K562 (cell line): ENCODE data around the gene ACSBG1. TPM values are rescaled to one million over a fixed set of nuclear protein-coding genes. Genes with fewer than 3 reads are reported as not detected.

ENCODE experiments used
- ATF2 ChIP-seq: sonication (generic); formaldehyde crosslinking; IDR thresholded peaks from 2 replicates; pipeline ENCODE4 v1.8.1; 2022; ENCODE audit warnings: missing genetic modification reagents
- CBFA2T3 ChIP-seq: fragments of 450-650 bp; IDR thresholded peaks from 2 replicates; pipeline ENCODE4 v1.6.1; 2017
- FOSL1 ChIP-seq: fragments of 200-800 bp; sonication (Bioruptor generic); conservative IDR thresholded peaks from 2 replicates; pipeline ENCODE4 v1.6.1; 2016; ENCODE audit warnings: missing genetic modification characterization, missing compliant biosample characterization
- HEY1 ChIP-seq: fragments of 250-450 bp; sonication (Bioruptor Pico); IDR thresholded peaks from 2 replicates; pipeline ENCODE4 v1.5.0; 2020; ENCODE audit warnings: mild to moderate bottlenecking, moderate library complexity, borderline replicate concordance
- HMG20A ChIP-seq: fragments of 450-650 bp; formaldehyde crosslinking; conservative IDR thresholded peaks from 2 replicates; pipeline ENCODE4 v1.4.0; 2020; ENCODE audit warnings: mild to moderate bottlenecking, mixed read lengths
- HOXB6 ChIP-seq: fragments of 250-450 bp; sonication (Bioruptor Pico); IDR thresholded peaks from 2 replicates; pipeline ENCODE4 v1.5.1; 2022; ENCODE audit warnings: mild to moderate bottlenecking, borderline replicate concordance
- KHSRP ChIP-seq: fragments of 450-650 bp; IDR thresholded peaks from 2 replicates; pipeline ENCODE4 v1.6.1; 2017
- MAFF ChIP-seq: IDR thresholded peaks from 2 replicates; pipeline ENCODE4 v1.6.1; 2012; ENCODE audit warnings: low read length, improper control_type of control experiment
- MBD1 ChIP-seq: fragments of 250-450 bp; sonication (Bioruptor Pico); IDR thresholded peaks from 2 replicates; pipeline ENCODE4 v1.8.0; 2022; ENCODE audit warnings: inconsistent platforms
- MCM3 ChIP-seq: fragments of 450-650 bp; IDR thresholded peaks from 2 replicates; pipeline ENCODE4 v1.6.1; 2016
- MCM5 ChIP-seq: fragments of 450-650 bp; IDR thresholded peaks from 2 replicates; pipeline ENCODE4 v1.6.1; 2016; ENCODE audit warnings: low read depth
- NR0B1 ChIP-seq: fragments of 450-650 bp; IDR thresholded peaks from one replicate; pipeline ENCODE4 v1.6.1; 2018; ENCODE audit warnings: mild to moderate bottlenecking, moderate library complexity; ENCODE audit not compliant: partially characterized antibody
- PKNOX1 ChIP-seq: fragments of 450-650 bp; IDR thresholded peaks from 2 replicates; pipeline ENCODE4 v1.6.1; 2016
- POLR2AphosphoS2 ChIP-seq: IDR thresholded peaks from 2 replicates; pipeline ENCODE4 v1.6.1; 2012; ENCODE audit warnings: low read length, improper control_type of control experiment
- RBBP5 ChIP-seq: fragments of 200-600 bp; sonication (generic); IDR thresholded peaks from 2 replicates; pipeline ENCODE4 v1.6.1; 2012; ENCODE audit warnings: borderline replicate concordance, mild to moderate bottlenecking, low read length, control low read depth, inconsistent platforms; ENCODE audit not compliant: insufficient read depth, poor library complexity, severe bottlenecking
- RBM17 ChIP-seq: fragments of 200-400 bp; formaldehyde crosslinking; IDR thresholded peaks from 2 replicates; pipeline ENCODE4 v1.6.1; 2017; ENCODE audit warnings: low read depth, mild to moderate bottlenecking, low read length, borderline replicate concordance
- RCOR1 ChIP-seq, 2 experiments: IDR thresholded peaks; 2 replicates each; pipeline ENCODE4 v1.6.1; 2012; ENCODE audit warnings: low read depth in 2 of 2, low read length in 2 of 2, borderline replicate concordance in 1 of 2, improper control_type of control experiment in 1 of 2
- SMAD4 ChIP-seq: fragments of 250-450 bp; sonication (Bioruptor Pico); conservative IDR thresholded peaks from 2 replicates; pipeline ENCODE4 v1.8.0; 2021; ENCODE audit warnings: inconsistent platforms, mild to moderate bottlenecking, moderate library complexity
- TAL1 ChIP-seq: fragments of 450-650 bp; IDR thresholded peaks from 2 replicates; pipeline ENCODE4 v1.6.1; 2016; ENCODE audit warnings: mild to moderate bottlenecking
- ZNF133 ChIP-seq: fragments of 250-450 bp; sonication (Bioruptor Pico); IDR thresholded peaks from 2 replicates; pipeline ENCODE4 v1.4.0; 2020; ENCODE audit warnings: mild to moderate bottlenecking
- ZNF143 ChIP-seq: sonication (generic); formaldehyde crosslinking; IDR thresholded peaks from 2 replicates; pipeline ENCODE4 v1.9.0; 2022; ENCODE audit warnings: mild to moderate bottlenecking, missing genetic modification reagents
- ZNF507 ChIP-seq: conservative IDR thresholded peaks from 2 replicates; pipeline ENCODE4 v1.6.1; 2017; ENCODE audit warnings: missing genetic modification characterization, missing compliant biosample characterization
- ZNF511 ChIP-seq: sonication (generic); formaldehyde crosslinking; IDR thresholded peaks from 2 replicates; pipeline ENCODE4 v1.8.0; 2022; ENCODE audit warnings: mild to moderate bottlenecking, missing genetic modification reagents
- ZSCAN32 ChIP-seq: fragments of 450-650 bp; formaldehyde crosslinking; IDR thresholded peaks from 2 replicates; pipeline ENCODE4 v1.4.0; 2020; ENCODE audit warnings: mild to moderate bottlenecking, moderate library complexity
- polyA plus RNA-seq, 8 experiments: library from polyadenylated mRNA; depleted of rRNA in 4 of 8; stranded (reverse) in 5 of 8; unstranded in 3 of 8; fragments of >200 nt; fragmentation: Nextera tagmentation in 2 of 8; fragmentation: Illumina TruSeq in 1 of 8; extraction: Ambion mirVana in 2 of 8; extraction: Trizol in 1 of 8; gene quantifications; 2 replicates each; pipeline versions ENCODE4 v1.2.1 to v1.2.3, GENCODE V29; 2011 to 2014; ENCODE audit warnings: inconsistent platforms in 1 of 8, missing spikeins in 1 of 8
- total RNA-seq, 7 experiments: library from RNA; depleted of rRNA in 6 of 7; stranded (reverse); fragments of >200 nt in 6 of 7; fragmentation: Illumina TruSeq in 2 of 7; extraction: Trizol in 2 of 7; gene quantifications; 2 replicates each; pipeline versions ENCODE4 v1.2.1 to v1.2.3, GENCODE V29; 2011 to 2021; ENCODE audit warnings: low replicate concordance in 1 of 7

ACSBG1 gene
- total and polyA plus RNA-seq, 9 of the 15 experiments (the other 6 are each of a cell fraction or from before 2014, with no cell fraction given), result 0.36 to 6.4 (median 2.5) TPM

- TF ChIP-seq PKNOX1 (peak; percentile 89), FOSL1 (tag) (peak; percentile 98), ZNF133 (CRISPR knock-in tag) (no peak), ZNF507 (tag) (no peak), ZNF511 (CRISPR knock-in tag) (no peak), RBBP5 (no peak), RBM17 (no peak), ZSCAN32 (CRISPR knock-in tag) (no peak), RCOR1 (IDR thresholded peaks at IDR 0.05; ENCODE audit: borderline replicate concordance in 1 of 2, low read depth in 2 of 2, low read length in 2 of 2) (peak in 1 of 2 experiments; percentile 40; a peak in 1 of 4 replicates), TAL1 (no peak), SMAD4 (CRISPR knock-in tag) (no peak), KHSRP (no peak), MAFF (no peak), MBD1 (no peak), HEY1 (CRISPR knock-in tag) (no peak), CBFA2T3 (peak; percentile 63), HOXB6 (CRISPR knock-in tag) (no peak), ZNF143 (CRISPR knock-in tag) (no peak), HMG20A (CRISPR knock-in tag) (no peak), POLR2AphosphoS2 (no peak), ATF2 (no peak), NR0B1 (no peak), MCM3 (no peak), MCM5 (no peak)
Observed at GRCh38 chr15:78212546-78213424, 21.6 kb downstream of the ACSBG1 start (continued).
